ENCODE data around the gene COG2. TPM values are rescaled to one million over a fixed set of nuclear protein-coding genes. Genes with fewer than 3 reads are reported as not detected.

COG2 gene
- total and polyA plus RNA-seq, 7 donors, result 17.5 to 31.2 (median 25.2) TPM

DNA sequence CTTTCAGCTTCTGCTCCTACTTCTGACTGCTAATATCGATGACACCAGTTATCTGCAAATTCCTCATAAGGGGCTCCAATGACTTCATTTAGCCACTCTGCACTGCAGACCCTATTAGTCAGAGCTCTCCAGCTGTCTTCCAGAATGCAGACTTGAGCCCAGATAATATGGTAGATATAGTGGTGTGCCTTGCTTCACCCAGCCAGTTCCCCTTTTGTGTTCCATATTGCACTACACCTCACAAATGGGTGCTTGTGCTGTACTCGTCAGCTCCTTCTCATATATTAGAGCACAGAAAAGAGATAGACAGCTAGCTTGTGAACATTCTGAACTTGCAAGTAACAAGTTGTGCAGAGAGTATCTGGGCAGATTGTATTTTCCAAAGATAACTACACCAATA, 23.7 kb upstream of the COG2 start:
- WGBS, 2 donors, result 92% methylated on average over 2 of the region's 2 CpGs
- no peaks in the 10 kb centered on the region for H3K27me3 ChIP-seq
- H3K4me3 ChIP-seq, result no peak overlapping the region
- no peak for DNase-seq
- H3K27ac ChIP-seq, result no peak overlapping the region
- no peak for TF ChIP-seq EP300 (IDR thresholded peaks at IDR 0.05)
- no peak for TF ChIP-seq POLR2A (IDR thresholded peaks at IDR 0.05)
- TF ChIP-seq POLR2AphosphoS5 (IDR thresholded peaks at IDR 0.05), result no peak
- TF ChIP-seq, protein P1, sequence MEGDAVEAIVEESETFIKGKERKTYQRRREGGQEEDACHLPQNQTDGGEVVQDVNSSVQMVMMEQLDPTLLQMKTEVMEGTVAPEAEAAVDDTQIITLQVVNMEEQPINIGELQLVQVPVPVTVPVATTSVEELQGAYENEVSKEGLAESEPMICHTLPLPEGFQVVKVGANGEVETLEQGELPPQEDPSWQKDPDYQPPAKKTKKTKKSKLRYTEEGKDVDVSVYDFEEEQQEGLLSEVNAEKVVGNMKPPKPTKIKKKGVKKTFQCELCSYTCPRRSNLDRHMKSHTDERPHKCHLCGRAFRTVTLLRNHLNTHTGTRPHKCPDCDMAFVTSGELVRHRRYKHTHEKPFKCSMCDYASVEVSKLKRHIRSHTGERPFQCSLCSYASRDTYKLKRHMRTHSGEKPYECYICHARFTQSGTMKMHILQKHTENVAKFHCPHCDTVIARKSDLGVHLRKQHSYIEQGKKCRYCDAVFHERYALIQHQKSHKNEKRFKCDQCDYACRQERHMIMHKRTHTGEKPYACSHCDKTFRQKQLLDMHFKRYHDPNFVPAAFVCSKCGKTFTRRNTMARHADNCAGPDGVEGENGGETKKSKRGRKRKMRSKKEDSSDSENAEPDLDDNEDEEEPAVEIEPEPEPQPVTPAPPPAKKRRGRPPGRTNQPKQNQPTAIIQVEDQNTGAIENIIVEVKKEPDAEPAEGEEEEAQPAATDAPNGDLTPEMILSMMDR (IDR thresholded peaks at IDR 0.05), result no peak
- intact Hi-C loops (cut with DNase I), result no loop called here
- H3K4me1 ChIP-seq, result no peaks in the 10 kb centered on the region
- H3K9me3 ChIP-seq, result no peaks in the 10 kb centered on the region
- H3K36me3 ChIP-seq, result no peaks in the 10 kb centered on the region

DNA sequence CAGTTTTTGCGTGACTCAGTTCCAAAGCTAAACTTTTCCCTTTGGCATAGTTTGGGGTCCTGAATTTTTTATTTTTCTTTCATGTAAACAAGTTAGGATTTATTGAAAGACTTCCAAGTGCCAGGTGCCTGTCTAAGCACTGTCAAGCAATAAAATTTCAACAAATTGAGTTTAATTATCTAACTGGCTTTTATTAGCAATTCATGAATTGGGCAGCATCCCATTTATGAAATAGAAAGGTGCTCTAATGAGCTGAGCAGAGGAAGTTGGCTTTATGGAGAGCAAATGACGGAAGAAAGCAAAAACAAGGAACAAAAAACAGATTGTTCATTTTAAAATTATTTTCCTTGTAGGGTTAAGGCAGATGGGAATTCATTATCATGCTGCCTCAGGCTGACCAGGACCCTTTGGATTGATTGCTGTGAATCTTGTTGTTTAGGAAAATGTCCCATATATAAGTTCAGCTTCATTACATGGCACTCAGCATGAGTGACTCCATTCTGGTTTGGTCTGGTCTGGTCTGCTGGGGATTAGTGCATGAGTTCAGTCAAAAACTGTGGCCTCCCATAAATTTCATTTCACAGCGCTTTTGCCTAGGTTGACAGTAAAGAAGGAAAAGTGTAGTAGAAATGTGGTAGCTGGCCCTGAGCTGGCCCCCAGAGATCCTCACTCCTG, 21.5 kb upstream of the COG2 start:
- DNase-seq, result no peak
- no peaks in the 10 kb centered on the region for H3K27me3 ChIP-seq
- H3K9me3 ChIP-seq, result no peaks in the 10 kb centered on the region
- intact Hi-C loops (cut with DNase I), result no loop called here
- H3K4me1 ChIP-seq, result no peaks in the 10 kb centered on the region
- no peaks in the 10 kb centered on the region for H3K36me3 ChIP-seq
- no peak overlapping the region for H3K4me3 ChIP-seq
- TF ChIP-seq POLR2AphosphoS5 (IDR thresholded peaks at IDR 0.05) (no peak), POLR2A (IDR thresholded peaks at IDR 0.05) (no peak)
- H3K27ac ChIP-seq, result no peak overlapping the region
- 90% methylated on average over 3 of the region's 3 CpGs for WGBS, 2 donors

GRCh38 chr1:230621324-230622030, 20.8 kb upstream of the COG2 start:
- Histone ChIP-seq H3K4me3 (no peak overlapping the region), H3K4me1 (no peaks in the 10 kb centered on the region), H3K27me3 (no peaks in the 10 kb centered on the region), H3K27ac (no peak overlapping the region), H3K36me3 (no peaks in the 10 kb centered on the region), H3K9me3 (no peaks in the 10 kb centered on the region)
- 66 to 84% methylated on average over 7 of the region's 7 CpGs for WGBS, 2 donors
- no peak for DNase-seq
- TF ChIP-seq EP300 (IDR thresholded peaks at IDR 0.05) (no peak), POLR2AphosphoS5 (IDR thresholded peaks at IDR 0.05) (no peak), POLR2A (IDR thresholded peaks at IDR 0.05) (no peak)
- TF ChIP-seq, protein P1 (IDR thresholded peaks at IDR 0.05), result no peak
- intact Hi-C loops (cut with DNase I), result no loop called here

GRCh38 chr1:230622151-230622550, 20.1 kb upstream of the COG2 start:
- no peak for TF ChIP-seq POLR2AphosphoS5 (IDR thresholded peaks at IDR 0.05)
- no peaks in the 10 kb centered on the region for H3K27me3 ChIP-seq
- no peaks in the 10 kb centered on the region for H3K9me3 ChIP-seq
- DNase-seq, result no peak
- intact Hi-C loops (cut with DNase I), result no loop called here
- H3K27ac ChIP-seq, result no peak overlapping the region
- WGBS, 2 donors, result 80 to 82% methylated on average over 4 of the region's 4 CpGs
- H3K36me3 ChIP-seq, result no peaks in the 10 kb centered on the region
- H3K4me1 ChIP-seq, result no peaks in the 10 kb centered on the region
- H3K4me3 ChIP-seq, result no peak overlapping the region

DNA sequence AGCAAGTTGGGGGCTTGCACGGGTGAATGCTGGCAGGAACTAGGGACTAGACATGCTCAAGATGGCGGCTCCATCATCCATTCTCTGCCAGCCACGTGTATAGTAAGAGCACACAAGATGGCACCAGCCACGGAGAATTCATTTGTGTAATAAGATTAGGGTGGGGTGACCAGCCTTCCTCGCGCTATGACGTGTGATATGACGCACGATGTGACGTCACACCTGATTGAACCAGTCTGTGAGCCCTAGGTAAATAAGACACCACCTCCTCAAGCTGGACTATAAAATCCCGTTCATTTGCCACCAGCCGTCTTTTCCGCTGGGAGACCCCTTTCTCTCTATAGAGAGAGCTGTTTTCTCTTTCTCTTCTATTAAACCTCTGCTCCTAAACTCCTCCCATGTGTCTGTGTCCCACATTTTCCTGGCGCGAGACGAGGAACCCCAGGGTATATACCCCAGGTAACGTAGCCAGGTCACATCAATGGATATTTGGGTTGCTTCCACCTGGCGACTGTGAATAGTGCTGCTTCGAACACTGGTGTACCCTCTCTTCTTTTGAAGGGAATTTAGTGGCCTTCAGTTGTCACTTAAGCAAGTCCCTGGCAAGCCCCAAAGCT, 18.1 kb upstream of the COG2 start:
- no peaks in the 10 kb centered on the region for H3K36me3 ChIP-seq
- TF ChIP-seq POLR2A (IDR thresholded peaks at IDR 0.05) (no peak), EP300 (IDR thresholded peaks at IDR 0.05) (no peak), POLR2AphosphoS5 (IDR thresholded peaks at IDR 0.05) (no peak)
- TF ChIP-seq, protein P1 (IDR thresholded peaks at IDR 0.05), result no peak
- no peak for DNase-seq
- H3K27ac ChIP-seq, result no peak overlapping the region
- no peaks in the 10 kb centered on the region for H3K4me1 ChIP-seq
- intact Hi-C loops (cut with DNase I), result no loop called here
- H3K27me3 ChIP-seq, result no peaks in the 10 kb centered on the region
- no peak overlapping the region for H3K4me3 ChIP-seq
- H3K9me3 ChIP-seq, result no peaks in the 10 kb centered on the region
- 94 to 96% methylated on average over 19 of the region's 19 CpGs for WGBS, 2 donors
